HepG2 (cell line): ENCODE measurements around the gene ITPR1. TPM values are rescaled to one million over a fixed set of nuclear protein-coding genes. Genes with fewer than 3 reads are reported as not detected.

Experiments used
- ATAC-seq: fragments of 200-7000 bp; cut with Tn5 transposase; 3 replicates; pipeline ENCODE4 v1.9.1; 2020; ENCODE audit warnings: mild to moderate bottlenecking, moderate library complexity
- BruUV-seq: library from RNA; stranded (reverse); fragments of 400-500 nt; replicated peaks from 2 replicates; lab custom pipeline; 2021; lab: Mats Ljungman, UMichigan
- CTCF ChIA-PET: fragments of 300-600 bp; formaldehyde crosslinking; extraction: SDS; loops from one replicate; lab custom pipeline; 2021; ENCODE audit warnings: low total read pairs, inconsistent platforms, low intra/inter-chr PET ratio; lab: Yijun Ruan, JAX
- POLR2A ChIA-PET: fragments of 350-600 bp; sonication (Branson Sonifier 250); formaldehyde crosslinking; loops from one replicate; lab custom pipeline; 2020; ENCODE audit warnings: antibody characterized with exemption, inconsistent platforms; lab: Yijun Ruan, JAX
- DNase-seq: peaks from one replicate; pipeline ENCODE4 v3.0.0-alpha.2; 2015; ENCODE audit warnings: low spot score
- FAIRE-seq: peaks from 3 replicates; lab custom pipeline; 2011; peaks lifted over from hg19 to GRCh38; lab: Jason Lieb, UNC
- H2AFZ ChIP-seq: one replicate; pipeline ENCODE4 v1.6.1; 2011; ENCODE audit warnings: low read length, inconsistent platforms
- H3K27ac ChIP-seq: fragments of 300-600 bp; 3 replicates; pipeline ENCODE4 v1.8.0; 2011; ENCODE audit warnings: mixed run types, mild to moderate bottlenecking, mixed read lengths, low read length, inconsistent platforms; ENCODE audit not compliant: insufficient read depth; ENCODE audit errors: extremely low read length
- H3K27me3 ChIP-seq, 2 experiments: fragments of 200-600 bp in 1 of 2; 2 replicates in 1 of 2; 3 replicates in 1 of 2; pipeline versions ENCODE4 v1.6.0 to v1.8.0; 2011; ENCODE audit warnings: low read length in 2 of 2, mild to moderate bottlenecking in 2 of 2, moderate library complexity in 2 of 2, inconsistent platforms in 1 of 2; ENCODE audit not compliant: insufficient read depth in 2 of 2, control insufficient read depth in 1 of 2
- H3K36me3 ChIP-seq, 2 experiments: fragments of 200-600 bp in 1 of 2; replicated peaks in 1 of 2; 2 replicates in 1 of 2; 3 replicates in 1 of 2; pipeline versions ENCODE4 v1.5.1 to v1.8.0; 2011; ENCODE audit warnings: low read length in 2 of 2, inconsistent platforms in 1 of 2; ENCODE audit not compliant: insufficient read depth in 2 of 2, control insufficient read depth in 1 of 2
- H3K4me1 ChIP-seq: 2 replicates; pipeline ENCODE4 v1.5.1; 2012; ENCODE audit warnings: low read length, inconsistent platforms; ENCODE audit not compliant: insufficient read depth
- H3K4me2 ChIP-seq: 2 replicates; pipeline ENCODE4 v1.6.0; 2011; ENCODE audit warnings: low read depth, low read length, inconsistent platforms
- H3K4me3 ChIP-seq, 3 experiments: fragments of 200-600 bp in 1 of 3; sonication (generic), shearing (Covaris generic) in 1 of 3; replicated peaks in 1 of 3; 2 replicates each; pipeline ENCODE4 v1.5.1; 2011 to 2016; ENCODE audit warnings: low read length in 3 of 3, inconsistent platforms in 2 of 3, low read depth in 2 of 3, mild to moderate bottlenecking in 2 of 3, control low read depth in 1 of 3, mixed read lengths in 1 of 3; ENCODE audit not compliant: insufficient read depth in 1 of 3
- H3K79me2 ChIP-seq: one replicate; pipeline ENCODE4 v1.6.1; 2011; ENCODE audit warnings: low read length, inconsistent platforms; ENCODE audit not compliant: insufficient read depth
- H3K9ac ChIP-seq: 2 replicates; pipeline ENCODE4 v1.6.0; 2011; ENCODE audit warnings: mild to moderate bottlenecking, low read depth, low read length, inconsistent platforms; ENCODE audit not compliant: insufficient read depth
- H3K9me3 ChIP-seq: 2 replicates; pipeline ENCODE4 v1.5.1; 2012; ENCODE audit warnings: mild to moderate bottlenecking, low read length
- H4K20me1 ChIP-seq: 2 replicates; pipeline ENCODE4 v1.6.0; 2011; ENCODE audit warnings: inconsistent platforms, mild to moderate bottlenecking, low read length, moderate library complexity; ENCODE audit not compliant: insufficient read depth
- AGO1 ChIP-seq: fragments of 200-400 bp; formaldehyde crosslinking; IDR thresholded peaks from 2 replicates; pipeline ENCODE4 v1.6.1; 2017; ENCODE audit warnings: mild to moderate bottlenecking, low read depth, low read length, moderate library complexity; ENCODE audit not compliant: poor library complexity, severe bottlenecking
- ATF4 ChIP-seq, 2 experiments: fragments of 450-650 bp in 1 of 2; sonication (generic) in 1 of 2; formaldehyde crosslinking; IDR thresholded peaks; 2 replicates each; pipeline versions ENCODE4 v1.5.0 to v1.8.0; 2020 to 2022; ENCODE audit warnings: mild to moderate bottlenecking in 1 of 2, missing genetic modification reagents in 1 of 2
- GLI4 ChIP-seq: sonication (generic); formaldehyde crosslinking; IDR thresholded peaks from 2 replicates; pipeline ENCODE4 v1.5.1; 2020; ENCODE audit warnings: missing genetic modification reagents, mild to moderate bottlenecking, moderate library complexity, borderline replicate concordance
- HES4 ChIP-seq: sonication (generic); formaldehyde crosslinking; IDR thresholded peaks from 2 replicates; pipeline ENCODE4 v1.9.0; 2021; ENCODE audit warnings: mild to moderate bottlenecking, missing genetic modification reagents, borderline replicate concordance
- KLF15 ChIP-seq: sonication (generic); formaldehyde crosslinking; IDR thresholded peaks from 2 replicates; pipeline ENCODE4 v1.8.1; 2023; ENCODE audit warnings: borderline replicate concordance, mild to moderate bottlenecking, inconsistent platforms, missing genetic modification reagents, mixed read lengths
- MAFG ChIP-seq: sonication (generic); formaldehyde crosslinking; IDR thresholded peaks from 2 replicates; pipeline ENCODE4 v1.5.1; 2020; ENCODE audit warnings: mild to moderate bottlenecking, missing genetic modification reagents
- NCOA5 ChIP-seq: sonication (generic); formaldehyde crosslinking; IDR thresholded peaks from 2 replicates; pipeline ENCODE4 v1.4.0; 2020; ENCODE audit warnings: missing genetic modification reagents
- NFKB2 ChIP-seq: sonication (generic); formaldehyde crosslinking; IDR thresholded peaks from 2 replicates; pipeline ENCODE4 v1.4.0; 2020; ENCODE audit warnings: missing genetic modification reagents, borderline replicate concordance
- NONO ChIP-seq, 2 experiments: fragments of 450-650 bp in 1 of 2; sonication (generic) in 1 of 2; formaldehyde crosslinking in 1 of 2; IDR thresholded peaks in 1 of 2; conservative IDR thresholded peaks in 1 of 2; 2 replicates each; pipeline versions ENCODE4 v1.6.1 to v1.8.0; 2017 to 2022; ENCODE audit warnings: mild to moderate bottlenecking in 1 of 2, missing genetic modification reagents in 1 of 2, moderate library complexity in 1 of 2
- RCOR2 ChIP-seq: IDR thresholded peaks from 2 replicates; pipeline ENCODE4 v1.6.1; 2016; ENCODE audit warnings: missing biosample characterization, missing genetic modification reagents
- SP4 ChIP-seq: sonication (generic); formaldehyde crosslinking; IDR thresholded peaks from 2 replicates; pipeline ENCODE4 v1.8.1; 2023; ENCODE audit warnings: mild to moderate bottlenecking, missing genetic modification reagents
- TFDP1 ChIP-seq: IDR thresholded peaks from 2 replicates; pipeline ENCODE4 v1.6.1; 2016; ENCODE audit warnings: missing compliant biosample characterization, missing genetic modification reagents, borderline replicate concordance
- ZBTB3 ChIP-seq: sonication (generic); formaldehyde crosslinking; IDR thresholded peaks from 2 replicates; pipeline ENCODE4 v1.4.0; 2020; ENCODE audit warnings: low read depth, mild to moderate bottlenecking, moderate library complexity, missing genetic modification reagents, borderline replicate concordance
- ZNF460 ChIP-seq: sonication (generic); formaldehyde crosslinking; IDR thresholded peaks from 2 replicates; pipeline ENCODE4 v1.5.1; 2020; ENCODE audit warnings: missing genetic modification reagents, mild to moderate bottlenecking, borderline replicate concordance
- ZNF788 ChIP-seq: sonication (generic); formaldehyde crosslinking; IDR thresholded peaks from 2 replicates; pipeline ENCODE4 v1.5.0; 2020; ENCODE audit warnings: mild to moderate bottlenecking, missing genetic modification reagents, borderline replicate concordance
- ZNF891 ChIP-seq: sonication (generic); formaldehyde crosslinking; IDR thresholded peaks from 2 replicates; pipeline ENCODE4 v1.5.0; 2020; ENCODE audit warnings: mild to moderate bottlenecking, missing genetic modification reagents
- WGBS: methylation state at CpG from one replicate; pipeline ENCODE4 v1.1.6; 2017; ENCODE audit warnings: low lambda C conversion rate; 5-methylcytosine and 5-hydroxymethylcytosine counted together
- in situ Hi-C: cut with HindIII; loops from 2 replicates; pipeline ENCODE4 v1.10.0; 2017; ENCODE audit warnings: low pct_unique_long_range_greater_than_20kb; ENCODE audit not compliant: extremely low pct_ligation_motif_present
- intact Hi-C: fragments of 100-400 bp; cut with micrococcal nuclease; formaldehyde crosslinking; loops from one replicate; pipeline ENCODE4 v1.10.0; 2022; ENCODE audit not compliant: unreplicated experiment
- polyA plus RNA-seq, 8 experiments: library from polyadenylated mRNA; depleted of rRNA in 3 of 8; stranded (reverse) in 7 of 8; unstranded in 1 of 8; fragments of >200 nt; fragmentation: Illumina TruSeq in 4 of 8; extraction: Trizol in 4 of 8; gene quantifications; 2 replicates each; pipeline versions ENCODE4 v1.2.1 to v1.2.3, GENCODE V29; 2011 to 2016; ENCODE audit warnings: low read depth in 4 of 8, missing spikeins in 1 of 8, mixed read lengths in 1 of 8; ENCODE audit not compliant: insufficient read depth in 1 of 8
- total RNA-seq, 5 experiments: library from RNA; depleted of rRNA; stranded (reverse); fragments of >200 nt; fragmentation: Illumina TruSeq; extraction: Trizol; gene quantifications; 2 replicates each; pipeline ENCODE4 v1.2.3, GENCODE V29; 2016; ENCODE audit warnings: low read depth in 1 of 5

ITPR1 gene
- total and polyA plus RNA-seq, 2 of the 13 experiments (the other 11 are each of a cell fraction or from before 2014, with no cell fraction given) = 10.0 to 11.4 TPM

GRCh38 chr3:4660936-4661335, 167.8 kb downstream of the ITPR1 start:
- in situ Hi-C loops = no loop called here
- no TSS peak for BruUV-seq
- no peak for ATAC-seq

More at GRCh38 chr3:4660936-4661335, 167.8 kb downstream of the ITPR1 start:
- FAIRE-seq (no peak), DNase-seq (no peak)
- H4K20me1 ChIP-seq = no peaks in the 10 kb centered on the region
- intact Hi-C loops = no loop called here
- no peaks in the 10 kb centered on the region for H3K79me2 ChIP-seq
- ChIA-PET POLR2A (no interaction called here), CTCF (no interaction called here)
- no peak overlapping the region for H3K27ac ChIP-seq
- TF ChIP-seq MAFG (CRISPR knock-in tag) (no peak), NCOA5 (no peak), ZNF891 (CRISPR knock-in tag) (no peak), GLI4 (CRISPR knock-in tag) (no peak), ZBTB3 (CRISPR knock-in tag) (no peak), NFKB2 (CRISPR knock-in tag) (no peak), AGO1 (no peak), ATF4 (CRISPR knock-in tag; IDR thresholded peaks at IDR 0.05) (no peak), NONO (IDR thresholded peaks at IDR 0.05) (no peak), NONO (CRISPR knock-in tag; conservative IDR thresholded peaks at IDR 0.05) (no peak), ZNF460 (CRISPR knock-in tag) (no peak), KLF15 (CRISPR knock-in tag) (no peak), HES4 (CRISPR knock-in tag) (no peak), RCOR2 (CRISPR knock-in tag) (no peak), TFDP1 (no peak), SP4 (CRISPR knock-in tag) (no peak), ZNF788 (CRISPR knock-in tag) (no peak)
- 87% methylated on average over 7 of the region's 7 CpGs for WGBS
- H3K27me3 ChIP-seq = no peaks in the 10 kb centered on the region
- no peak overlapping the region for H3K9ac ChIP-seq
- H2AFZ ChIP-seq = no peak overlapping the region
- no peaks in the 10 kb centered on the region for H3K4me1 ChIP-seq
- H3K4me2 ChIP-seq = no peak overlapping the region
- H3K36me3 ChIP-seq = peaks cover 3 to 19% of the 10 kb centered on the region in 2 experiments; a peak in 2 of 5 replicates
- H3K9me3 ChIP-seq = no peaks in the 10 kb centered on the region
- no peak overlapping the region for H3K4me3 ChIP-seq
